Hematopoietic multipotent progenitor cell (in vitro differentiated cells): ENCODE results near the gene ASB1. TPM values are rescaled to one million over a fixed set of nuclear protein-coding genes. Genes with fewer than 3 reads are reported as not detected.

Experiments
- DNase-seq, 3 donors: peaks; one replicate each; pipeline ENCODE4 v3.0.0-alpha.2; 2011 to 2015; ENCODE audit warnings: low read depth in 2 of 3, low spot score in 2 of 3
- total RNA-seq: library from RNA; depleted of rRNA; stranded (reverse); fragments of >200 nt; gene quantifications from one replicate; pipeline ENCODE4 v1.2.3, GENCODE V29; 2012

The ASB1 gene
- total RNA-seq, 1 donor, result 13.7 TPM

DNA sequence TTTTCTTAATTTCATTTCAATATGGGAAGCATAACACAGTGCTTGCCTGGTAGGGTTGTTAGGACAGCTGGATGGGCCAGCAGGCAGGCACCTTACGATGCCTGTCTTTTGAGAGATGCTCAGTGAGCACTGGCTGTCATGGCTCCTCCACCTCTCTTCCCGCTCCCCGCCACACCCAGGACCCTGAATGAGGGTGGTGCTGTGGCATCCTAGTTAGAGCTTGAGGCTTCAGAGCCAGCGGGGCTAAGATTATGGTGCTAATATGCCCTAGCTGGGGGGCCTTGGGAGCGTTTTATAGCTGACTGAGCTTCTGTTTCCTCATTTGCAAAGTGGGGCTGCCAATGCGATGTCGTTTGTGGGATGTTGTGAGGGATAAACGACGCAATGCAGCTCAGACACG lies 37.7 kb downstream of the ASB1 start:
- DNase-seq, result no peak

DNA sequence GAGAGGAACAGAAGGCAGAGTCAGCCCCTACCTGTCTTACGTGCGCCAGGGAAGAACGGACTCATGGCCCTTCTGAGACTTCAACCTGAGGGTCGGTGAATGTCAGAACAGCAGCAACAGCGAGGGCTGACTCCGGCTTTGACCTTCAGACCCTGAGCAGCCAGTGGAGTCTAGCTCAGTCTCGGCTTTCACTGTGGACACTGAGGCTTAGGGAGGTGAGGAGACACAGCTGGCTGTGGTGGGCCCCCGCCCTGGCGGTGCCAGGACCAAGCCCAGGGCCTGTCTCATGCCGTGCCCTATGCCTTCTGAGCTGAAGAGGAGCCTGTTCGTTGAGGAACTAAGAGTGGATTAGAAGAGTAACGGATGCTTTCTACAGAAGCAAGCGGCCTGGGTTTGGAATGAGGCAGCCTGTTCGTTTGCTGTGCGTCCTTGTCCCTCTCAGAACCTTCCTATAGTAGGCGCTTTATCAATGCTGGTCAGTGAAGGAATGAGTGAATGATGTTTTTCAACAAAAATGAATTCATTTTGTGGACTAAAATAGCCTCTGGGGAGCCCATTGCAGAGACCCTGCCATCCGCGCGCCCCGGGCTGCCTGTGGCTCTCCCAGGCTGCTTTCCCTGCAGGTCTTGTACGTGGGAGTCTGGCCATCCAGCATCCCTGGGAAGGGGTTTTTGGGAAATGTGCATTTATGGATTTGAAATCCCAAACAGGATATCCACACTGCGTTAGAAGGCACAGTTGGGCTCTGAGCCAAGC lies 38.9 kb downstream of the ASB1 start:
- DNase-seq, result no peak

DNA sequence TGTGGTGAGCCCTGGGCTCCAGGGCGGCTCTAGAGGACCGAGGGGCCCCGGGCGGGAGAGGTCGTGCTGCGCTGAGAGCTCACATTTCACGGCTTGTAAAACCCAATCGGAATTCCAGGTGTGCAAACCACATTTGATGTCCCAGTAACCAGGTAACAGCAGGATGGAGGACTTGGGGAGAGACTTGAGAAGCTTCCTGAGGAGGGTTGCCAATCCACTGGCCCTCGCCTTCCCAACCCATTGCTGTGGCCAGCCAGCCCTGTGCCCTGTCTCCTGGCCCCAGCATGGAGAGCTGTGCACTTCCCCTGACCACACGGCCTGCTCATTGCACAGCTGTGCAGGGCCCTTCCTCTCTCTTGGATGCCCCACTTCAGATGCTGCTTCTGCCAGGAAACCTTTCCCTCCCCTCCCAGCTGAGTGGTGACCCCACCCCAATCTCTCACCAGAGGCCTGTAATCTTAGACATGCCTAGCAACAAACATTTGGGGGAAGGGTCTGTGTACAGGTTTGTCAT lies 39.6 kb downstream of the ASB1 start:
- DNase-seq, result no peak

DNA sequence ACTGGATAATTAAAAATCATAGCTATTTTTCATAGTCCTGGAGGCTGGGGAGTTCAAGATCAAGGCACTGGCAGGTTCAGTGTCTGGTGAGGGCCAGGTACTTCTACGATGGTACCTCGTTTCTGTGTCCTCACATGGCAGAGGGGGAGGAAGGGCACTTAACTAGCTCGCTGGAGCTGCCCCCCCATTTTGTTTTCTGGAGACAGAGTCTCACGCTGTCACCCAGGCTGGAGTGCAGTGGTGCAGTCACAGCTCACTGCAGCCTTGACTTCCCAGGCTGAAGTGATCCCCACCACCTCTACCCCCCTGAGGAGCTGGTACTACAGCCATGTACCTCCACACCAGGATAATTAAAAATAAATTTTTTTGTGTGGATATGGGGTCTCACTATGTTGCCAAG lies 40.3 kb downstream of the ASB1 start:
- no peak for DNase-seq

DNA sequence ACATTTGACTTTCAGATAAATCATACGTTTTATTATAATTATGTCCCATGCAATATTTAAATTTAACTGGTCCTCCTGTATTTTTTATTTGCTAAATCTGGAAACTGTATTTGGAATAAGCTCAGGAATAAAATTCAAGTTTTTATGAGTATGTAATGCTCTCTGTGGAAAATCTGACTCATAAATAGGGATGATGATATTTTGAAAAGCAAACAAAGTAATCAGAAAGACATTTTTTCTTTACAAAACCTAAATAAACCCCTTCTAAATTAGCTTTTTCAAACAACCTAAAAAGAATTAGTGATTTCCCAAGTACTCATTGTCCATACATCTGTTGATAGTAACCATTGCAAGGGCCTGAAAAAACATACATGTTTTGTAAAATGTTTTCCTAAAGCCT lies 41.1 kb downstream of the ASB1 start:
- DNase-seq, result no peak

DNA sequence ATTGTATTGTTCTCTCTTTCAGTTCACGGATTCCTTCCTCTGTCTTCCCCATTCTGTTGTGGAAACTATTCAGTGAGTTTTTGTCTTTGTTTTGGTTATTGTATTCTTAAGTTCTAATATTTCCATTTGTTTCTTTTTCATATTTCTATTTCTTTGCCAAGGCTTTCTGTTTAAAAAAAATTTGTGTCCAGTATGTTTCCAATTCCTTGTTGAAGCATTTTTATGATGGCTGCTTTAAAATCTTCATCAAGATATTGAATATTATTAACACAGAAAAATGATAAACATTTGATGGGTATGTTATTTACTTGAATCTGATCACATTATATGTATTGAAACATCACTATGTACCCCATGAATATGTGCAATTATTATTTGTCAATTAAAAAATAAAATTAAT lies 42.4 kb downstream of the ASB1 start:
- DNase-seq, result no peak

DNA sequence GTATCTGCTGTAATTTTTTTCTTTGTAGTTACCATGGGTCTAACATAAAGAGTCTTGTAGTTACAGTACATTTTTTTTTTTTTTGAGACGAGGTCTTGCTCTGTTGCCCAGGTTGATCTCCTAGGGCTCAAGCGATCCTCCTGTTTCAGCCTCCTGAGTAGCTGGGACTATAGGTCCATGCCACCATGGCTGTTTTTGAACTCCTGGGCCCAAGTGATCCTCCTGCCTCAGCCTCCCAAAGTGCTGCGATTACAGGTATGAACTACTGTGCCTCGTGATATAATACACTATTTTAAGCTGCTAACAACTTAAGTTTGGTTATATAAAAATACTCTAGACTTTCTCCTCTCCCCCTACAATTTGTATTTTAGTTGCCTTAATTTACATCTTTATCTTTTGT lies 46.3 kb downstream of the ASB1 start:
- no peak for DNase-seq

DNA sequence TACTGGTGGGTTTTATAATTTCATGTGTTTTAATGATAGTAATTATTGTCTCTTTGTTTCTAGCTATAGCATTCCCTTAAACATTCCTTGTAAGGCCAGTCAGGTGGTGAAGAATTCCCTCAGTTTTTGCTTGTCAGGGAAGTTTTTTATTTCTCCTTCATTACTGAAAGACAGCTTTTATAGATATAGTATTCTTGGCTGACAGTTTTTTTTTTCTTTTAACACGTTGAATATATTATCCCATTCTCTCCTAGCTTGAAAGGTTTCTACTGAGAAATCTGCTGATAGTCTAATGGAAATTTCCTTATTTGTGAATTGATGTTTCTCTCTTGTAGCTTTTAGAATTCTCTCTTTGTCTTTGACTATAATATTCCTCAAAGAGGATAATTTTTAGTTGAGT lies 46.8 kb downstream of the ASB1 start:
- no peak for DNase-seq

DNA sequence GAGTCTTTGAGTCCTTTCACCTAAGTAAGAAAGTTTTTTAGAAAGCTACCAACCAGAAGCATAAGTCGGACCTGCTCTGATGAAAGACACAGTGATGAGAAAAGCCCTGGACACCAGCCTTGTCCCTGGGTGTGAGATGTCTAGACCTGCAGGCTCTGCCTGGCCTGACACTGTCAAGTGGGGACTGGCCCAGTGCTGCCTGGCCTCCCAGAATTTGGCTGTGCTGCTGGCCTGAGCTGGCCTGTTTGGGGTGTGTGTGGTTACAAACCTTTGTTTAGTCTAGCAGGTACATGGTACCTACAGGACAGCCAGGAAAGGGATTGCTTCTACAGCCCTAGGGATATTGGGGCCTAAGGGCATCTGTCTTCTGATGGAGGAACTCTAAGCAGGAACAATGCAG lies 48.3 kb downstream of the ASB1 start:
- DNase-seq, result no peak

DNA sequence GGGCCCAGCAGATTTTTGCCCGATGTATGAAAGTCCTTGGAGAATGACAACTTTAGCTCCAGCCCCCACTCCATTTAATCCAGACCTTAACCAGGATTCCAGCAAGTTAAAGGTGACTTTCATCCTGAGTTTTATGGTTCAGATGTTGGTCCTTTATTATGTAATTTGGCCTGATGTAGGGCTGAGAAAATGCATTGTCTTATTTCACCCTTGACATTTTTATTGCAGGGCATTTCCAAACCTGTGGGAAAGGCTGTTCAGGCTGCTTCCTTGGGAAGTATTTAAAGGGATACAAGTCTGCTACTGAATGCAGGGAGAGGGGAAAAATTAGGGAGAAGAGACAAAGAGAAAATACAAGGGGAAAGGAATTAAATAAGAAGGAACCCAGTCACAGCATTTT lies 48.8 kb downstream of the ASB1 start:
- DNase-seq, result no peak

DNA sequence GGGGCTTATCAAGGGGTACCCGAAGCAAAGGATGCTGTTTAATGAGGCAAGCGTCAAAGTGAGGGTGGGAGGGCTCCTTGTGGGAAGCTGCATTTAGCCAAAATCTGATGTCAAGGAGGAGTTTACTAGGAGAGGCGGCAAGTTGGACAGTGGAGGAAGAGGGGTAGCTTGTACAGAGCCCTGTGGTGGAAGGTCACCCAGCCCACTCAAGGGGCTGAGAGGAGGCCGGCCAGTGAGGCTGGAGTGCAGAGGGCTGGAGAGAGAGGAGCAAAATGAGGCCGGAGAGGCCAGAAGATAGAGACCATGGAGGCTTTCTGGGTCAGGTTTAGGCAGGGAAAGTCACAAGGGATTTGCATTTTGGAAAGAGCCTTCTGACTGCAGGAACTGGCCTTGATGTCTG lies 49.5 kb downstream of the ASB1 start:
- DNase-seq, result no peak

DNA sequence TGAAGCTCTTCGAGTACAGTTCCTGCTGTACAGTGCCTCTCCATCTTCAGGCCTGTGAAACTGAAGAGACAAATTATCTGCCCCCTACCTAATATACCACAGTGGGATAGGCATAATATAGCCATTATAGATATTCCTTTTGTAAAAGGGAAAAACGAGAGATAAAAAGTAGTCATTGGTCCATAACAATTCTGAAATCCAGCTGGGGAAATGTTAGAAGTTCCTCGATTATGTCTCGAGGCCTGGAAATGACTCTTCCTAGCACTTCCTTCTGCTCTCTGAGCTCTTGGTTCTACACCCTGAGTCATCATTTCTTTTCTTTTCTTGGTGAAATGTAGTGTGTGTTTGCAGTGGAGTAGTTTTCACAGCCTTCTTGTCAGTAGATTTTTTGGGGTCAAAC lies 51.5 kb downstream of the ASB1 start:
- DNase-seq, result no peak

DNA sequence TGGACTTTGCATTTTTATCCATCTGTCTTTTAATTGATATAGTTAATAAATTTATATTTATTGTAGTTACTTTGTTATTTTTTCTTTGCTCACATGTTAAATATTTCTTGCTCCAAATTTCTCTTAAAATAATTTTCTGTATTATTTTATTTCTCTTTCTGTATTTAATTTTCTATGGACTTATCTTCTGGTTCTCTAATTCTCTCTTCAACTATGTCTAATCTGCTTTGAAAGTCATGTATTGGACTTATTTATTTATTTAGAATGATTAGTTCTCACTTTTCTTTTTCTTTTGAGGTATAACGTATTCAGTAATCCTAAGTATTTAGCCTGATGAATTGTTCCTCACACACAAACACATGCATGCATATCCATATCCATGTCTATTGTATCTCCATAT lies 53.1 kb downstream of the ASB1 start:
- no peak for DNase-seq

DNA sequence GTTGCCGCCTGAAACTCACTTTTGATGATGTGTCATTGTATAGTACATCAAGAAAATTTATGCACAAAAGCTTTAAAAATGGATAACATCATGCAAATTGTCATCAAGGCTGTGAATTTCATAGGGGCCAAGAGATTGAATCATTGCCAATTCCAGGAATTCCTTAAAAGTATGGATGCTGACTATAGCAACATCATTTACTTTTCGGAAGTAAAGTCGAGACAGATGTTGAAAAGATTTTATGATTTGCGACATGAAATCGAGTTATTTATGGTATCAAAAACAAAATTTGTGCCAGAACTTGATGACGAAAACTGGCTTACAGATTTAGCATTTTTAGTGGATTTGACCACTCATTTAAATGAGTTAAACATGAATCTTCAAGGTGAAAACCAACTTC lies 56.3 kb downstream of the ASB1 start:
- no peak for DNase-seq

DNA sequence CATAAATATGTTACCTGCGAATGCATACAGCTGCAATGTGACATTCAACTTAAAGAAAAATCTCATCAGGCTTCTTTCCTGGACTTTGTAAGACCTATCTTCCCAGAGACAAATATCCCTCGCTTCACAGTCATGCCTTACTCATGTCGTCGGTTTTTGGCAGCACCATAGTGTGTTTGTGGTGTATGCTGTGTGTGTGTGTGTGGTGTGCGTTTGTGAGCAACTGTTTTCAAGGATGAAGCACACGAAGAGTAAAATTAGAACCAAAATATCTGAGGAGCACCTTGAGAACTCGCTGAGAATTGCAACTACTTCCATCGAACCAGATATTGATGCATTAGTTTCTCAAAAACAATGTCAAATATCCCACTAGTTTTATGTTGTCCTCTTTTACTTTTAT lies 56.9 kb downstream of the ASB1 start:
- DNase-seq, result no peak

DNA sequence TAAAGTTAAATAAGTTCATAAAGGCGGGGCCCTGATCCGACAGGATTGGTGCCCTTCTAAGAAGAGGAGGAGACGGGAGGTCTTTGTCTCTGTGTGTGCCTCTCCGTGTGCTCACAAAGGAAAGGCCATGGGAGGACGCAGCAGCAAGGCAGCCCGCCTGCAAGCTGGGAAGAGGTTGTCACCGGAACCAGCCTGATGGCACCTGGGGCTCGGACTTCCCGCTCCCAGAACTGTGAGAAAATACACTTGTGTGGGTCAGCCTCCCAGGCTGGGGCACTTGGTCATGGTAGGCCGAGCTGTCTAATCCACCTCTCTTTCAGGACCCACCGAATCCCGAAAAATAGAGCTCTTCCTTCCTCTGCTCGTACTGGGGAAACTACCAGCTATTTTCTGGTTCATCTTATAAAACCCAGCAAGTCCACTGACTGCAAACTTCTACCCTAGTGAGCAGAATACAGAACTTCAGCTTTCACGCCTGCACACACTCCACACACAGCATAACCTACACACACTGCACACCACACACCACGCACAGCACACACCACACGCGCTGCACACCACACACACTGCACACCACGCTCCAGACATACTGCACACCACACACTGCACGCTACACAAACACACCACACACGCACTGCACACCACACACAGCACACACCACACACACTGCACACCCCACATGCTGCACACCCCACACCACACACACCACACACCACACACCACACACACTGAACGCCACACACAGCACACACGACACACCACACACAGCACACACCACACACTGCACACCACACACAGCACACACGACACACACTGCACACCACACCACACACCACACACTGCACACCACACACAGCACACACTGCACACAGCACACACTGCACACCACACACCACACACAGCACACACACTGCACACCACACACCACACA lies 58.1 kb downstream of the ASB1 start:
- no peak for DNase-seq

DNA sequence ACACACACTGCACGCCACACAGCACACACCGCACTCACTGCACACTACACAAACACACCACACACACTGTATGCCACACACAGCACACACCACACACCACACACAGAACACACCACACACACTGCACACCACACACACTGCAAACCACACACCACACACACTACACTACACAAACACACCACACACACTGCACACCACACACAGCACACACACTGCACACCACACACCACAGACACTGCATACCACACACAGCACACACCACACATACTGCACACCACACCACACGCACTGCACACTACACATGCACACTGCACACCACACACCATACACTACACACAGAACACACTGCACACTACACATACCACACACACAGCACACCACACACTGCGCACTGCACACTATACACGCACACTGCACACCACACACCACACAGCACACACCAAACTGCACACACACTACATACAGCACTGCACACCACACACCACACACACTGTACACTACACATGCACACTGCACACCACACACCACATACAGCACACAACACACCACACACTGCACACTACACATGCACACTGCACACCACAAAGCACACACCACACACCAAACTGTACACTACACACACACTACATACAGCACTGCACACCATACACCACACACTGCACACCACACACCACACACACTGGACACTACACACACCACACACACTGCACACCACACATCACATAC lies 59.6 kb downstream of the ASB1 start:
- DNase-seq, result no peak

DNA sequence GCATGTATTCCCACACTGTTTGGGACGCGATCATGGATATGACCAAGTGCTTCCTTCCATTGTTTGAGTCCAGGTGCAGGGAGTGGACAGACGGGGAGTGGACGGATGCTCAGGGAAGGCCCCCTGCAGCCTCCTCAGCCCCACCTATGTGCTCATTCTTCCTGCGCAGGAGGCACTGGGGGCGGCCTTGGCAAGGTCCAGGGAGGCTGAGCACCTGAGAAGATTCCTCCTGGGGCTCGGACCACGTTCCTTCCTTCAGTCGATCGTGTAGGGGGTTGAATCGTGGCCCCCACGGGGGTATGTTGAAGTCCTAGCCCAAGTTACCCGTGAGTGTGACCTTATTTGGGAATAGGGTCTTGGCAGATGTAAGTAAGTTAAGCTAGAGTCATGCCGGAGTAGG lies 60.4 kb downstream of the ASB1 start:
- no peak for DNase-seq

DNA sequence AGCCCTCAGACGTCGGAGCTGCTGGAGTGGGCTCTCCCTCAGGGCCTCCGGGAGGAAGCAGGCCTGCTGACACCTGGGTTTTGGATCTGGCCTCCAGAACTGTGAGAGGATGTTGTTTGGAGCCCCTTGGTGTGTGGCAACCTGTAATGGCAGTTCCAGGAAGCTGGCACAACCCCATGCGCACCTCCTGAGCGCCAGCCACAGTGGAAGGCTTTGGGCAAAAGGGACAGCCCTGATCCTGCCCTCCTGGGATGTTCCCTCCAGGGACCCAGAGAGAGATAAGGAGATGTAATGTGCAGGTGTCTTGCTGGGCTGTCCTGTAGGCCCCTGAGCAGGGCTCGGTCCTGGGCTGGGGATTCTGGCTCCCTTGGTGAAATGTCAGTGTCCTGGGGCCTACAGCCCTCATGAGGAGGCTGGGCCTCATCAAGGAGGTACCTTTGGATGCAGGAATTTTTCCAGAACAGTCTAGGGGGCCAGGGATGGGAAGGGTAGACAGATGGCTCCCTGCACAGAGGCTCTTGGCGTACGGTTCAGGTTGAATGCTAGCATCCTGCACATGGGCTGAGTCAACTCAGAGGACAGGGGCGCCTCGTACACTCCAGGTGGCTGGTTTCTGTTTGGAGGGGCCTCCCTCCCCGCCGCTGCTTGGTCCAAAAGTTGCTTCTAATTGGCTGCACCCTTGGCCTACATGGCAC lies 61.1 kb downstream of the ASB1 start:
- no peak for DNase-seq

DNA sequence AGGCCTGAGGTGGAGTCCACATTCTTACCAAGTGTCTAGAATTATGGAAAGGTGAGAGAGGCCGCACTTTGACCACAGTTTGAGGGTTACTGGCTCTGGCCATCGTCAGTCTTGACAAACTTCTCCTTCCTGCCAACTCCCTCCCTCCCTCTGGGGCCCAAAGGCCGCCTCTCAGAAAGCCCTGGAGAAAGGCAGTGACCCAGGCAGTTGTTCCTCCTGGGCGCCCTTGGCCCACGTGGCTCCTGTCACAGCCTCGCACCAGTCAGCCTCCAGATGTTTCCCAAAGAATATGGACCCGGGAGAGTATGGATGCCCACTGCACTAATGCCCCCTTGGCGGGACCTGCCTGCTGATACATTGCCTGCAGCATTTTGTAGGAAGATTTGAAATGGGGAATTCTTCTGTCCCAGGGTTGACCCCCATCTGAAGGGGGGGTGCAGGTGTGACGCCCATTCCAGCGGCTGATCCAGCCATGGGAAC lies 61.7 kb downstream of the ASB1 start:
- no peak for DNase-seq

DNA sequence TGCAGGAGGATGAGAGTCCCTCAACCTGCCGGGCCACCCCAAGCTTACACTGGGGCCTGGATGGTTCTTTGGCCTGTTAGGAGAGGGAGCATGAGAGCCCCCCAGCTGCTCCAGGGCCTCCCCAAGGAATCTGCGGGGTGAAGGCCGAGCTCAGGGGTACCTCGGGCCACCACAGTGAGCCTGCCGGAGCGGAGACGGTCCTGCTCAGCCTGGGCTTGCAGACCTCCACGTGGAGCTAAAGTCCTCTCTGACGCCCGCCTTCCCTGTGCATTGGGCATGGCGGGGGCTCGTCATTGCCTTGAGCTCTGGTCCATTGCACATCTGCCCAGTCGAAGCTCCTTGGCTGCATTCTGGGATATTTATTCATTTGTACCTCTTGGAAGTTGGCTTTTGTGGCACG lies 62.7 kb downstream of the ASB1 start:
- no peak for DNase-seq
